GM15510 (cell line): ENCODE results near the gene ENHO.

Experiments used
- POLR2A ChIP-seq: IDR thresholded peaks from 3 replicates; pipeline ENCODE4 v1.6.1; 2011; ENCODE audit warnings: borderline replicate concordance; ENCODE audit not compliant: insufficient read length; ENCODE audit errors: extremely low read depth

Gene ENHO

GRCh38 chr9:34520096-34520495, 2.7 kb downstream of the ENHO start:
- TF ChIP-seq POLR2A, result no peak

DNA sequence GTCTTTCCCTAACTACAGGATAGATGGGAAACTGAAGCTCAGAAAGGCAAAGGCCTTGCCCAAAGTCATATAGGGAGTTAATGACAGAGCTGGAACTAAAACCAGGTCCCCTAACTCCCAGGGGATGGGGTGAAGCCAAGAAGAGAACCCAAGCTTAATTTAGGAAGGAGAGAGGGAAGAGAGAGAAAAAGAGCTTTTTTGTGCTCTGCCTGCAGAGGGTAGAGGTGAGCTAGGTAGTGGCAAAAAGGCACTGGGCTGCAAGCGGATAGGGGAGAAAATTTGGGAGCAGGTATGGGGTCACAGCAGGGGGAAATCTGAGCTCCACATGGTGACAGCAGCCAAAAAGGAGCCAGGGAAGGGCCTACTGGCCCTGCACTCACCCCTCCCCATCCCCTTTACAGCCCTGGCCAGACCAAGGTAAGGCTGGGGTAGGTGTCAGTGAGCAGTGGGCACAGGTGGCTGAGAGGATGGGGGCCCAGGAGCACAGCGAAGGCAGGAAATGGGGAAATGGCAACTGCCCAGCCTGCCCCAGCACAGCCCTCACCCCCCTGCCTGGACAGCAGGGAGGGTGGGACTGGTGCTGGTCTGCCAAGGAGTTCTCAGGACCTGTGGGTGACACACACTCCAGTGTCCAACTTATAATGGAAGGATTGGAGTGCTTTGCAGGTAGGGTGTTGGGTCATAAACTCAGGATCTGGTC, 3.3 kb downstream of the ENHO start:
- TF ChIP-seq POLR2A, result no peak

GRCh38 chr9:34518896-34519295, 3.9 kb downstream of the ENHO start:
- no peak for TF ChIP-seq POLR2A

DNA sequence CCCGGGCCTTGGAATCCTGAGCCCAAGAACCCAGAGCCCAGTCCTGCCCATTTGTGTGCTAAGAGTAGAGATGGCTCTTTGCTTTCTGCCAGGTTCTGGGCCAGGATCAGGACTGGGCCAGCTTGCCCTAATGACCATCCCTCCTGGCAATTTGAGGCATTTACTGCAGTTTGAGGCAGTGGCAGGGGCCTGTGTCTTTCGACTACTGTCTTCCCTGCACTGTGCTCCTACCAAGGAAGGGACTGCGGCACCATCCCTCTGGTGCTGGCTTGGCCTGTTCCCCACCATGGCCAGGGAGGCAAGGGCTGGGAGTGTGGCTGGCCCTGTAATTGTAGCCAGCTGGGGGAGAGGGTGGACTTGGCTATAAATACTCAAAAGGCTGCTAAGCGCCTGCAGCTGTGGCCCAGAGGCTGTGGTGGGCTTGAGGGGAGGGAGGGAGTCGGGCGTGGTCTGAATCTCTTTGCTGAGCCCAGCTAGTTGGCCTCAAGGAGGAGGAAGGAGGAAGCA, 4.6 kb downstream of the ENHO start:
- TF ChIP-seq POLR2A, result no peak

DNA sequence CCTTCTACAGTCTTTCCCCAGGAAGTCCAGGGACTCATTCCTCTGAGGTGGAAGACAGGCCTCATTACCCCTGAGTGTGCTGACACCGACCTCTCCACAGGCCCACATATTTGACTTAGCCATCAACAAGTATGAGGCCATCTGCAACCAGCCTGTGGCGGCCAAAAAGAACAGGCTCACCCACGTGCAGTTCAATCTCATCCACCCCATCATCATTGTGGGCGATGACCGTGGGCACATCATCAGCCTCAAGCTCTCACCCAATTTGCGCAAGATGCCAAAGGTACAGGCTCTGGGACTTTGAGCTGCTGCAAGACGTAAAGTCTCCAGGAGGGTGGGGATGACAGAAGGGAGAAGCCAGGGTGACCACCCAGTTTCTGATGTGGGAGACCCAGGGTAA, 5.6 kb downstream of the ENHO start:
- TF ChIP-seq POLR2A, result no peak

DNA sequence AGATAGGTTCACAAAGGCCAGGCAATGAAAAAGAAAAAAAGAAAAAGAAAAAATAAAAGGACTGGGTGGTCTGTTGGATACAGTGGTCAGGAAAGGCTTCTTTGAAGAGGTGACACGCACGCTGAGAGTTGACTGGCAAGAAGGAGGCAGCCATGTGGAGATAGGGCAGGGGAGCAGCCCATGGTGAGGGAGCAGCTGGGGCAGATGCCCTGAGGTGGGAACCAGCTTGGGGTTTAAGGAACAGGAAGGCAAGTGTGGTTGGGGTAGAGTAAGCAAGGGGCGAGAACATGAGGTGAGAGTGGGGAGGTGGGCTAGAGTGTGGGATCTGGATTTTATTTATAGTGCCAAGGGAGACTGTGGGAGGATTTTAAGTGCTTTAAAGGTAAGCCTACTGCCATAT, 6.8 kb downstream of the ENHO start:
- no peak for TF ChIP-seq POLR2A

DNA sequence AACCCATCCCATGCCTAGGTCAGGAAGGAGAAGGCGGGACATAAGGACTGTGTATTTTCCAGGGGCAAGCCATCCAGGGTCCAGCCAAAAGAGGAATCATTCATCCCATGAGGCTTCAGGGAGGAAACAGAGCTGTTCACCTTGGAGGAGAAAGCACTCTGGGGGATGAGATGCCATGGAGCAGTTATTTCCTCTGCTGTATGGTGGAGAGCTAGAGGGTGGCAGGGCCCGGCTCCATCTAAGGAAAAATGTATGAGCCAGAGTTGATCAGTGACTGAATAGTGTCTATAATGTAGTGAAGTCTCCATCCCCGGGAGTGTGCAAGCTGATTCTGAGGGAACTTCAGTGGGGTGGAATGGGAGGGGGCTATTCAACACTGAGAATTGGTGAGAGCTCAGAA, 8.0 kb downstream of the ENHO start:
- TF ChIP-seq POLR2A, result no peak

DNA sequence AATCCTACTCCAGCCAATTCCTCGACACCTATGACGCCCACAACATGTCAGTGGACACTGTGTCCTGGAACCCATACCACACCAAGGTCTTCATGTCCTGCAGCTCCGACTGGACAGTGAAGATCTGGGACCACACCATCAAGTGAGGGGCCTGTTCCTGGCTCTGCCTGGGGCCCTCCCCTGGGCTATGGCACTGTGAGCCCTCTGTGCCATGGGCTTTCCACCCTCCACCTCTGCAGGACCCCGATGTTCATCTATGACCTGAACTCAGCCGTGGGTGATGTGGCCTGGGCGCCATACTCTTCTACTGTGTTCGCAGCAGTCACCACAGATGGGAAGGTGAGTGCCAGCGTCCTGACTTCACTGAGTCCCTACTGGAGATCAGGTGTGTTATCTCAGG, 8.4 kb downstream of the ENHO start:
- no peak for TF ChIP-seq POLR2A

DNA sequence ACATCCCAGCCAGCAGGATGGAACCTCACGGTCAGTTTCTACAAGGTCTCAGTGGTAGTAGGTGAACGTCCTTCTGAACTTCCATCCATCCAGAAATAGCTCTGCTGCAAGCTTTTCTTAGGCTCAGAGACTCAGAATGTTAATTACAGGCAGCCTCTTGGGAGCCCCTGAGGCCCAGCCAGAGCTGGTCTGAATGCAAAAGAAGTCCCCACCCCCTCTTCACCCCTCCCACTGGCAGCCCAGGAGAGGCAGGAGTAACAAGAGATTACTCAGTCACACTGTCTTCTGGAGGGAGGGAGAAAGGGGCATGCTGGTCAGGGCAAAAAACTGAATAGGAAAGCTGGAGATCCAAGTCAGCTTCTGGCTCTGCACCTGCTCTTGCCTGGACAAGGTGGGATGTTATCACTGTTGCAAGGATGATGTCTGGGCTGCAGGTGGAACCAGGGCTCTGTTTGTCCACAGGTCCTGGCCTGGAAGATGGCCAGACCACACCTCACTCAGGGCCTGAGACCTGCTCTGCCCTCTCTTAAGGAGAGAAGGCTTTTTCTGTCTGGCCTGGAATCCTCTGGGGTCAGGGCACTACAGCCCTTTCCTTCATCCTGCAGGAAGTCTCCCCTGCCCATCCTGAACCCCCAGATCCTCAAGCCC, 9.1 kb downstream of the ENHO start:
- TF ChIP-seq POLR2A, result no peak

GRCh38 chr9:34512131-34513078, 10.4 kb downstream of the ENHO start:
- no peak for TF ChIP-seq POLR2A

GRCh38 chr9:34510497-34511468, 12.0 kb downstream of the ENHO start:
- no peak for TF ChIP-seq POLR2A

- no peak for TF ChIP-seq POLR2A
Measured at GRCh38 chr9:34508951-34509350, 13.8 kb downstream of the ENHO start.

- TF ChIP-seq POLR2A, result no peak
Measured at GRCh38 chr9:34508463-34508862, 14.3 kb downstream of the ENHO start.

- TF ChIP-seq POLR2A, result no peak
Measured at GRCh38 chr9:34507966-34508365, 14.8 kb downstream of the ENHO start.
